Measurements from ENCODE around the gene VAMP1.
A peak's percentile ranks its signal among the peaks of the same experiment; 100 is the strongest.
"Not testable (repeated sequence)": the region's sequence is repeated elsewhere in the genome, so short reads cannot be mapped to it uniquely, and the experiment has no call there.

The VAMP1 gene

DNA sequence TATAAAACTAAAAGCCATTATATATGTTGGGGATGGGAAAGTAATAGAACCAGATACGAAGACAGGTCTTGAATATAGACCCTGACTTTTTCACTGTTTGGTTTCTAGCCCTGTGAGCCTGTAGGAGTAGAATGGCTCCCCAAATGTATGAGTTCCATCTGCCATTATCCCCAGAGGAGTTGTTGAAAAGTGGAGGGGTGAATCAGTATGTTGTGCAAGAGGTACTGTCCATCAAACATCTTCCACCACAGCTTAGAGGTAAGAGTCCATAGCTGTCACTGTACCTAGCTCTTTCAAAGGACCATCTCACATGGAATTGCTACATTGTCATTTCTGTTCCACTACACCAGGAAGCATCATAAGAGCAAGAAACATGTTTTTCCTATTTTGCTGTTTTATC is 24.5 kb upstream of the VAMP1 start:
- H3K4me3 ChIP-seq (ENCODE audit: low read depth, low read length) = peak overlapping the region; percentile 76
- H3K36me3 ChIP-seq = peaks cover 65% of the 10 kb centered on the region
- peak overlapping the region; percentile 99 for H3K27ac ChIP-seq
- TF ChIP-seq, protein P1, sequence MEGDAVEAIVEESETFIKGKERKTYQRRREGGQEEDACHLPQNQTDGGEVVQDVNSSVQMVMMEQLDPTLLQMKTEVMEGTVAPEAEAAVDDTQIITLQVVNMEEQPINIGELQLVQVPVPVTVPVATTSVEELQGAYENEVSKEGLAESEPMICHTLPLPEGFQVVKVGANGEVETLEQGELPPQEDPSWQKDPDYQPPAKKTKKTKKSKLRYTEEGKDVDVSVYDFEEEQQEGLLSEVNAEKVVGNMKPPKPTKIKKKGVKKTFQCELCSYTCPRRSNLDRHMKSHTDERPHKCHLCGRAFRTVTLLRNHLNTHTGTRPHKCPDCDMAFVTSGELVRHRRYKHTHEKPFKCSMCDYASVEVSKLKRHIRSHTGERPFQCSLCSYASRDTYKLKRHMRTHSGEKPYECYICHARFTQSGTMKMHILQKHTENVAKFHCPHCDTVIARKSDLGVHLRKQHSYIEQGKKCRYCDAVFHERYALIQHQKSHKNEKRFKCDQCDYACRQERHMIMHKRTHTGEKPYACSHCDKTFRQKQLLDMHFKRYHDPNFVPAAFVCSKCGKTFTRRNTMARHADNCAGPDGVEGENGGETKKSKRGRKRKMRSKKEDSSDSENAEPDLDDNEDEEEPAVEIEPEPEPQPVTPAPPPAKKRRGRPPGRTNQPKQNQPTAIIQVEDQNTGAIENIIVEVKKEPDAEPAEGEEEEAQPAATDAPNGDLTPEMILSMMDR (IDR thresholded peaks at IDR 0.05; ENCODE audit: low read depth, low read length) = no peak
- no peak for DNase-seq
- H3K9me3 ChIP-seq (ENCODE audit: severe bottlenecking) = no peaks in the 10 kb centered on the region
- H3K27me3 ChIP-seq (ENCODE audit: insufficient read depth, low read depth, severe bottlenecking) = no peaks in the 10 kb centered on the region

DNA sequence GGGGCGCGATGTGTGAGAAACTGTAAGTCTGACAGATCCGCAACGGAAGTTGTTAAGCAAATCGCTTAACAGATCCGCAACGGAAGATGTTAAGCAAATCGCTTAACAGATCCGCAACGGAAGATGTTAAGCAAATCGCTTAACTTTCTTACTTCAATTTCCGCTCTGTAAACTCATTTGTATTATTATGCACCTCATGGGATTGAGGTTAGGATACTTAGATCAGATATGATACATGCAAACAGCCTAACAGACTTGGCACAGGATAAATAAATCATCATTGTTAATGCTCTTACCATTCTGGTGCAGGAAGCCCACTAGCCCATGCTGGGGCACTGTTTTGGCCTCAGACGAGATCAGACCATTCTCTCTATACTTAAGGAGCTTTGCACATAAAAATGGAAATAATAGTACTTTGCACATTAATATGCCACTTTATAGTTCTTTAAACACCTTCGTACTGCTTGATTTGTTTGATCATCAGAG is 23.8 kb upstream of the VAMP1 start:
- Histone ChIP-seq H3K27me3 (ENCODE audit: insufficient read depth, low read depth, severe bottlenecking) (no peaks in the 10 kb centered on the region), H3K36me3 (peaks cover 58% of the 10 kb centered on the region), H3K27ac (peak overlapping the region; percentile 99), H3K9me3 (ENCODE audit: severe bottlenecking) (no peaks in the 10 kb centered on the region), H3K4me3 (ENCODE audit: low read depth, low read length) (peak overlapping the region; percentile 76)
- TF ChIP-seq, protein P1 (IDR thresholded peaks at IDR 0.05; ENCODE audit: low read depth, low read length) = 0 out of 2 replicates have a peak, but pooled peaks have one; percentile 19
- DNase-seq = peak; percentile 23

DNA sequence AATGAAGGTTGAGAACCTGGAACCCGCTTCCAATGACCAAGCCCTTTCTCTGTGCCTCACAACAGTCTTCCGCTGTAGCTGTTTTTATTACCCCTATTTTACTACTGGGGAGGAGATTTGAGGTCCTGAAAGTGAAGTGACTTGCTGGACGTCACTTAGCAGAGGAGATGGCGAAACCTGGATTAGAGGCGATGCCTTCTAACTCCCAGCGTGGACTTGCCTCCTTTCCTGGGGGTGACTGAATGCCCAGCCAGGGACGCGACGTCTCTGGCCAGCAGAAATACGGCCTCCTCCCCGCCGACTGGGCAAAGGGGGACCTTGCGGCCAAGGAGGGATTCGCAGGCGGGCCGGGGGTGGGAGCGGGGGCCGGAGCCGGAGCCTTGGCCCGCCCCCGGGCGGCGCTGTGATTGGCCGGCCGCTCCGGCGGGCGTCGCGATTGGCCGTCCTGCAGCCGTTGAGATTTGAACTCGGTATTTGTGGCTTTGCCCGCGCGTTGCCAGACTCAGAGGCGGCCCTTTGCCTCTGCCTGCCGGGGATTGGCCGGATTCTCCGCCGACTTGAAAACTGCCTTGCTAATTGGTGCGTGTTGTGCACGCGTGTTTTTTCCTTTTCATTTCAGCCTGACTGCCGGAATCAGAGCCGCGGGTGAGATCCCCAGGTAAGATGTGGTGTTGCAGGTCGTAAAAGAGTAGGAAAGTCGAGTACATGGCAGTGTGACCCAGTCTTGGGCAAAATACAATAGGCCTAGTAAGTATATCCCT is 23.2 kb upstream of the VAMP1 start, which contains the start of gene NCAPD2:
Gene NCAPD2 (plus strand): TSS at position 606 of the 761 bp plus-strand sequence. CDS start 997 bp downstream, outside the sequence.
- peak within 1 kb of the TSS; percentile 76 for H3K4me3 ChIP-seq (ENCODE audit: low read depth, low read length)
- TF ChIP-seq, protein P1 (IDR thresholded peaks at IDR 0.05; ENCODE audit: low read depth, low read length) = no peak
- peak; percentile 97 for DNase-seq
- H3K9me3 ChIP-seq (ENCODE audit: severe bottlenecking) = no peaks in the 10 kb centered on the region
- peaks cover 52% of the 10 kb centered on the region for H3K36me3 ChIP-seq
- H3K27me3 ChIP-seq (ENCODE audit: insufficient read depth, low read depth, severe bottlenecking) = no peaks in the 10 kb centered on the region
- peak within 1 kb of the TSS; percentile 99 for H3K27ac ChIP-seq

DNA sequence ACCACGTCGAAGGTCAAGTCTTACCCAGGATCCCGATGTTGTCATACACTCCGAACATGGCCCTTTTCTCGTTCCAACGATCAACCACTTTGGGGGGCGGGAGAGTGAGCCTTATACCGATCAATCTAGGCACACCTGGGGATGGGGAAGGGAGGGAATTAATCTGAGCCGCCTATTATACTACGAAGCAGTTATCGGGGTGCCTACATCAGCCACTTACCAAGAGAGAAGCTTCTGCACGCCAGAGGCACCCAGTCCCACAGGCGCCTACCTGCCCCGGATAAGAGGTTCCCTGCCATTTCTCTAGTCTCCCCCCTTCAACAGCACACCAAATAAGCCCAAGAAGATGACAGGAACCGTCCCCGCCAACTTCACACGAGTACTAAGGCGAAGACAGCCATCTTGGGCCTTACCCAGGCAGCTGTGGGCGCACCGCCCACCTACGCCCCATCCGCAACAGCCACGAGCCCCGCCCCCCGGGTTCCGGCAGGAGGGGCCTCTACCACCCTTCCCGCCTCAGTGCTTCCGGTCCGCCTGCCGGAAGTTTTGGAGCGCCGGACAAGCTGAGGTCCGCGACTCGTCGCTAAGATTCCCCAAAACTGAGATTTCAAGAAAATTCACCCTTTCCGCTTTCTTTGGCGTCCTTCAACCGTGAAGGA is 22.5 kb upstream of the VAMP1 start, which contains the start of gene MRPL51:
Gene MRPL51 (minus strand): TSS at position 425 of the 659 bp plus-strand sequence. CDS start 126 bp downstream, at position 299.
- Histone ChIP-seq H3K4me3 (ENCODE audit: low read depth, low read length) (peak within 1 kb of the TSS; percentile 76), H3K9me3 (ENCODE audit: severe bottlenecking) (no peaks in the 10 kb centered on the region), H3K36me3 (peaks cover 45% of the 10 kb centered on the region), H3K27me3 (ENCODE audit: insufficient read depth, low read depth, severe bottlenecking) (no peaks in the 10 kb centered on the region), H3K27ac (peak within 1 kb of the TSS; percentile 99)
- DNase-seq = peak; percentile 97
- TF ChIP-seq, protein P1 (IDR thresholded peaks at IDR 0.05; ENCODE audit: low read depth, low read length) = no peak

DNA sequence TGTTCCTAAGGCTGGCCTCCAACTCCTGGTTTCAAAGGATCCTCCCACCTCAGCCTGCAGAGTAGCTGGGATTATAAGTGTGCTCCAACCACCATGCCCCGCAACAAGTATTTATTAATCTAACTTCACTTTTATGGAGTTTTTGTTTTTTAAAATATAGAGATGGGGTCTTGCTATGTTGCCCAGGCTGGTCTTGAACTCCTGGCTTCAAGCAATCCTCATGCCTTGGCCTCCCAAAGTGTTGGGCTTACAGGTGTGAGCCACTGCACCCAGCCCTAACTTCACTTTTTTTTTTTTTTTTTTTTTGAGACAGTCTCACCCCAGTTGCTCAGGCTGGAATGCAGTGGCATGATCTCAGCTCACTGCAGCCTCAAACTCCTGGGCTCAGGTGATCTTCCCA is 20.2 kb upstream of the VAMP1 start:
- H3K36me3 ChIP-seq = peaks cover 23% of the 10 kb centered on the region
- H3K9me3 ChIP-seq (ENCODE audit: severe bottlenecking); H3K27ac ChIP-seq; DNase-seq; H3K27me3 ChIP-seq (ENCODE audit: insufficient read depth, low read depth, severe bottlenecking); H3K4me3 ChIP-seq (ENCODE audit: low read depth, low read length): not testable (repeated sequence)

DNA sequence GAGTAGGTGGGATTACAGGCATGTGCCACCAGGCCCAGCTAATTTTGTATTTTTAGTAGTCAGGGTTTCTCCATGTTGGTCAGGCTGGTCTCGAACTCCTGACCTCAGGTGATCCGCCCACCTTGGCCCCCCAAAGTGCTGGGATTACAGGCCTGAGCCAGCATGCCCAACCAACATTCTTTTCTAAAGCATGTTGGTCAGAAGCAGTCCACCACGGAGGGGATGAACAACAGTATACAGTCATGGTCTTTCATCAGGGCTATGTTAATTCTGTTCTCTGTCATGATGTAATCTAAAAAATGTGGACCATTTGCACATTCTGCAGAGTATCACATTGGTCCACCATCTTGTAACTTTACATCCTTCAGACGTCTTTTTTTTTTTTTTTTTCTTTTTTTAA is 19.0 kb upstream of the VAMP1 start:
- no peaks in the 10 kb centered on the region for H3K27me3 ChIP-seq (ENCODE audit: insufficient read depth, low read depth, severe bottlenecking)
- H3K36me3 ChIP-seq = peaks cover 15% of the 10 kb centered on the region
- no peaks in the 10 kb centered on the region for H3K9me3 ChIP-seq (ENCODE audit: severe bottlenecking)
- TF ChIP-seq, protein P1 (IDR thresholded peaks at IDR 0.05; ENCODE audit: low read depth, low read length) = no peak
- H3K4me3 ChIP-seq (ENCODE audit: low read depth, low read length) = no peak overlapping the region
- no peak for DNase-seq
- no peak overlapping the region for H3K27ac ChIP-seq

All from WERI-Rb-1 (cell line).